Ovary (tissue), 9 donors: Measurements from ENCODE around the gene NUP62. TPM values are rescaled to one million over a fixed set of nuclear protein-coding genes. Genes with fewer than 3 reads are reported as not detected.

Experiments
- DNase-seq, 5 donors: peaks; one replicate each; pipeline ENCODE4 v3.0.0-alpha.2; 2019 to 2020
- H3K27ac ChIP-seq, 2 donors: fragments of 200-600 bp; one replicate each; pipeline versions ENCODE4 v1.5.1 to v1.8.0; 2019 to 2022
- H3K27me3 ChIP-seq: fragments of 200-600 bp; one replicate; pipeline ENCODE4 v1.8.0; 2022
- H3K36me3 ChIP-seq: fragments of 200-600 bp; sonication (generic); one replicate; pipeline ENCODE4 v1.5.1; 2019
- H3K4me1 ChIP-seq: one replicate; pipeline ENCODE4 v1.8.1; 2013; ENCODE audit warnings: mild to moderate bottlenecking, moderate library complexity; ENCODE audit not compliant: insufficient read depth
- H3K4me3 ChIP-seq: fragments of 200-600 bp; sonication (generic); one replicate; pipeline ENCODE4 v1.5.1; 2017
- H3K9me3 ChIP-seq, 2 donors: fragments of 200-600 bp in 1 of 2; sonication (generic) in 1 of 2; one replicate each; pipeline versions ENCODE4 v1.5.1 to v1.8.1; 2013 to 2019; ENCODE audit warnings: mild to moderate bottlenecking in 1 of 2, moderate library complexity in 1 of 2
- CTCF ChIP-seq, 3 donors: fragments of 450-650 bp in 2 of 3; fragments of 200-600 bp in 1 of 3; IDR thresholded peaks; one replicate each; pipeline versions ENCODE4 v1.5.1 to v1.8.0; 2016 to 2022; ENCODE audit warnings: antibody characterized with exemption in 3 of 3, mild to moderate bottlenecking in 1 of 3
- EP300 ChIP-seq: sonication (generic); formaldehyde crosslinking; IDR thresholded peaks from one replicate; pipeline ENCODE4 v1.6.1; 2017; ENCODE audit warnings: antibody characterized with exemption
- POLR2A ChIP-seq: fragments of 450-650 bp; IDR thresholded peaks from one replicate; pipeline ENCODE4 v1.6.1; 2017; ENCODE audit warnings: antibody characterized with exemption, mild to moderate bottlenecking, moderate library complexity
- WGBS, 3 donors: extraction: QIAGEN DNeasy Blood & Tissue Kit in 1 of 3; methylation state at CpG; one replicate each; pipeline versions ENCODE4 v1.1.5 to v1.1.7; 2013 to 2017; 5-methylcytosine and 5-hydroxymethylcytosine counted together
- intact Hi-C, 4 donors: fragments of 100-400 bp; cut with DNase I; formaldehyde crosslinking; loops; one replicate each; pipeline versions ENCODE4 v1.11.0 to v1.15.1; 2022 to 2023
- polyA plus RNA-seq, 2 donors: library from polyadenylated mRNA; stranded (reverse); fragments of 200-250 nt in 1 of 2; fragments of 350-450 nt in 1 of 2; fragmentation: Illumina TruSeq in 1 of 2; extraction: RNeasy Lipid Tissue Mini Kit (QIAGEN cat#74804) in 1 of 2; gene quantifications; one replicate each; pipeline ENCODE4 v1.2.3, GENCODE V29; 2013 to 2014
- total RNA-seq, 7 donors: library from RNA; depleted of rRNA in 2 of 7; stranded (reverse); fragments of >200 nt in 2 of 7; fragmentation: NEBNext Ultra II Directional in 3 of 7; extraction: Animal tissue kit (Norgen Biotek cat#: 25700) in 3 of 7; gene quantifications; one replicate each; pipeline versions ENCODE4 v1.1.0 to v1.2.4, GENCODE V29; 2016 to 2023
- donor health status: DM: no; HTN: no; CAD: no; lungs with moderate emphysema.
- donor health status: DM: no; HTN: no; CAD: no.
- donor health status: Bipolar disorder and iron deficiency.
- donor health status: DM: yes; HTN: yes; CAD: no.
- donor health status: DM: no; HTN: no; CAD: no.
- donor health status: DM: yes; HTN: yes; CAD: no.

NUP62 gene
- total and polyA plus RNA-seq, 9 donors = 18.7 to 47.7 (median 37.1) TPM

- Histone ChIP-seq H3K27ac (no peak overlapping the region), H3K4me1 (peaks cover 29% of the 10 kb centered on the region), H3K4me3 (no peak overlapping the region), H3K27me3 (no peaks in the 10 kb centered on the region), H3K36me3 (no peaks in the 10 kb centered on the region), H3K9me3 (no peaks in the 10 kb centered on the region)
- intact Hi-C loops = no loop called here
- WGBS, 3 donors = 48 to 72% (median 62%) methylated on average over 13 of the region's 13 CpGs
- TF ChIP-seq EP300 (no peak), POLR2A (no peak), CTCF (IDR thresholded peaks at IDR 0.05) (no peak)
- DNase-seq = no peak
These were observed 47.8 kb upstream of the NUP62 start for GRCh38 chr19:49977076-49977475.

- no peaks in the 10 kb centered on the region for H3K9me3 ChIP-seq
- intact Hi-C loops = no loop called here
- no peak overlapping the region for H3K27ac ChIP-seq
- WGBS, 3 donors = 45 to 62% (median 48%) methylated on average over 3 of the region's 3 CpGs
- H3K4me3 ChIP-seq = no peak overlapping the region
- no peaks in the 10 kb centered on the region for H3K27me3 ChIP-seq
- peaks cover 31% of the 10 kb centered on the region for H3K4me1 ChIP-seq
- H3K36me3 ChIP-seq = no peaks in the 10 kb centered on the region
- TF ChIP-seq POLR2A (no peak), CTCF (IDR thresholded peaks at IDR 0.05) (no peak), EP300 (no peak)
- DNase-seq = no peak
These were observed 47.2 kb upstream of the NUP62 start for GRCh38 chr19:49976496-49976895.

- 70 to 83% (median 72%) methylated on average over 7 of the region's 7 CpGs for WGBS, 3 donors
- Histone ChIP-seq H3K27ac (no peak overlapping the region), H3K4me3 (no peak overlapping the region), H3K9me3 (no peaks in the 10 kb centered on the region), H3K27me3 (no peaks in the 10 kb centered on the region), H3K4me1 (peaks cover 31% of the 10 kb centered on the region), H3K36me3 (no peaks in the 10 kb centered on the region)
- intact Hi-C loops = no loop called here
- no peak for DNase-seq
- TF ChIP-seq CTCF (IDR thresholded peaks at IDR 0.05) (no peak), POLR2A (no peak), EP300 (no peak)
These were observed 45.7 kb upstream of the NUP62 start for GRCh38 chr19:49975051-49975450.

- Histone ChIP-seq H3K4me1 (peaks cover 34% of the 10 kb centered on the region), H3K27ac (no peak overlapping the region), H3K36me3 (no peaks in the 10 kb centered on the region), H3K4me3 (no peak overlapping the region), H3K27me3 (no peaks in the 10 kb centered on the region), H3K9me3 (no peaks in the 10 kb centered on the region)
- TF ChIP-seq EP300 = no peak
- TF ChIP-seq POLR2A = no peak
- no peak for TF ChIP-seq CTCF (IDR thresholded peaks at IDR 0.05)
- WGBS, 3 donors = 72 to 85% (median 79%) methylated on average over 18 of the region's 18 CpGs
- no peak for DNase-seq
- intact Hi-C loops = no loop called here
These were observed 44.7 kb upstream of the NUP62 start for GRCh38 chr19:49973987-49974386.

GRCh38 chr19:49972841-49973240 is 43.5 kb upstream of the NUP62 start:
- Histone ChIP-seq H3K27me3 (no peaks in the 10 kb centered on the region), H3K36me3 (no peaks in the 10 kb centered on the region), H3K27ac (peak overlapping the region in 1 of 2 donors; percentile 68), H3K4me1 (peaks cover 26% of the 10 kb centered on the region), H3K9me3 (no peaks in the 10 kb centered on the region), H3K4me3 (no peak overlapping the region)
- TF ChIP-seq EP300 = no peak
- no peak for TF ChIP-seq CTCF (IDR thresholded peaks at IDR 0.05)
- TF ChIP-seq POLR2A = no peak
- WGBS, 3 donors = 85 to 86% (median 86%) methylated on average over 6 of the region's 6 CpGs
- DNase-seq = no peak
- intact Hi-C loops = no loop called here
